A549 treated with DMSO at 1 μM for 4 hours (cell line): ENCODE data around the gene ZNF513. TPM values are rescaled to one million over a fixed set of nuclear protein-coding genes. Genes with fewer than 3 reads are reported as not detected.

ENCODE experiments used
- total RNA-seq: library from RNA; stranded (reverse); fragments of 200-300 nt; extraction: Qiagen RNA extraction; gene quantifications from 5 replicates; pipeline ENCODE4 v1.2.3, GENCODE V29; 2022; ENCODE audit warnings: low read depth

Gene ZNF513, protein sequence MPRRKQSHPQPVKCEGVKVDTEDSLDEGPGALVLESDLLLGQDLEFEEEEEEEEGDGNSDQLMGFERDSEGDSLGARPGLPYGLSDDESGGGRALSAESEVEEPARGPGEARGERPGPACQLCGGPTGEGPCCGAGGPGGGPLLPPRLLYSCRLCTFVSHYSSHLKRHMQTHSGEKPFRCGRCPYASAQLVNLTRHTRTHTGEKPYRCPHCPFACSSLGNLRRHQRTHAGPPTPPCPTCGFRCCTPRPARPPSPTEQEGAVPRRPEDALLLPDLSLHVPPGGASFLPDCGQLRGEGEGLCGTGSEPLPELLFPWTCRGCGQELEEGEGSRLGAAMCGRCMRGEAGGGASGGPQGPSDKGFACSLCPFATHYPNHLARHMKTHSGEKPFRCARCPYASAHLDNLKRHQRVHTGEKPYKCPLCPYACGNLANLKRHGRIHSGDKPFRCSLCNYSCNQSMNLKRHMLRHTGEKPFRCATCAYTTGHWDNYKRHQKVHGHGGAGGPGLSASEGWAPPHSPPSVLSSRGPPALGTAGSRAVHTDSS
- 11.6 to 14.4 TPM (median 13.7 TPM) in 5 replicates for total RNA-seq

DNA sequence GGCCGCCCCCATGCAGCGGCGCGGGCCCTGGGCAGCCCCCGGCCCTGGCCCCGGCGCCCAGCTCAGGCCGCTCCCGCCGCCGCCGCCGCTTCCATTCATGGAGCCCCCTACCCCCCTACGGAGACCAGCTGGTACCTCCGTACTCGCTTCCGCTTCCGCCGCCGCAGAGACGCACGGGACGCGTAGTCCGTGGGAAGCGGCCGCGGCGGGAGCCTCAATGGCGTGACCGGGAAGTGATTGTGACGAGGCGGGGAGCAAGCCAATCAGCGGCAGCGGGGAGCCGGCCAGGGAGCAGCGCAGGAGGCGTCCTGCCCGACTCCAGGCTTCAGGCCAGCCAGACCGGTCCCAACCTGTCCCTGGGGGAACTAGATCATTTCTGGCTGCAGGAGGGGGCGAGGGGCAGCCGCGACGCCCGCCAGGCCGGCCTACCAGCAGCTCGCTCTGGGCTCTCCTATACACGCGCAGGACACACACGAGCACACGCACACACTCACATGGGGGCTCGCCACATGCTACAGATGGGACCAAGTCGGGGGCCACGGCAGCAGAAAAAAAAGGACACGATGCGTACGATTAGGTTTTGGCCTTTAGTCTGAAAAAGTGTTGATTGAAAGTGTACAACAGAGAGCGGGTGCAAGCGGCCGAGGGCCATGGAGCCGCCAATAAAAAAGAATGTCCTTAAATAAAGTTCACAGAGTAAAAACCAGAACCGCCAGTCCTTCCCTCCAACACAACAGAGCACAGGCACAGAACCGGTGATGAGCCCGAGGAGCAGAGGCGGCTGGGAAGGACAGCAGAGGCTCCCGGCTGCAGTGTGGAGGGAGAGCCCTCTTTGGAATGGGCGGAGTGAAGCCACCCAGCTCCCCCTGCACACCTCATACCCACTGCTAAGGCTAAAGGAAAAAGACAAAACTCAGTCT, at the start of gene ZNF513:
Gene ZNF513, minus strand, starts transcription at position 109 of the 920 bp plus-strand sequence. CDS start 208 bp downstream, outside the sequence.

DNA sequence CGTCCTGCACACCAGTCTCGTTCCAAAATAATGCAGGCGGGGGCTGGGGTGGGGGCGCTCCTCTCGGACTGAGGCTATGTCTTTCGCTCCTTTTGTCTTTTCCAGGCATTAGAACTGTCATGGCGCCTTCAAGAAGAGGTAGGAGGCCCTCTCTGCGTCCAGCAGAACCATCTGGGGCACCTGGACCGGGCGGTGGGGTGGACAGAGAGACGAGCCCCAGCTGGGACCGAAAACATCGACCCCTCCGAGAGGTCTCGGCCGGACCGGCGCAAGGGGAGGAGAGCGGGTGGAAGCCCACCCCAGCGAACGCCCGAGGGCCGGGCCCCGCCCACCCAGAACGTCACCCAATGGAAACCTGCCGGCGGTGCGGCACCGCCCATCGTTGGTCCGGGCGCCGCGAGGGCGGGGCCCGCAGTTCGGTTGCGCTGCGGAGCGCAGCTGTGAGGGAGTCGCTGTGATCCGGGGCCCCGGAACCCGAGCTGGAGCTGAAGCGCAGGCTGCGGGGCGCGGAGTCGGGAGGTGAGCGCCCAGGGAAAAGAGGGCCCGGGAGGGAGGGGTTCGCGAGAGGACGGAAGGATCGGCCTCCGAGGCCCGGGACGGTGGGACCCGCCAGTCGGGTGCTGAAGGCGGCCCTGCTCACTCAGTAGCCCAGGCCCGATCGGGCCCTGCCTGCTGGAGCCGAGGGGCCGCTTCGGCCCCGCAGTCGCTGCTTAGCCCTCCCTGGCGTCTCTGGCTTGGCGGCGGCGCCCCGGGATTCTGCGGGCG, 47.9 kb upstream of the ZNF513 start, which contains the start of gene NRBP1:
Gene NRBP1, plus strand, starts transcription at position 419 of the 765 bp plus-strand sequence. CDS start 4,643 bp downstream, outside the sequence.

DNA sequence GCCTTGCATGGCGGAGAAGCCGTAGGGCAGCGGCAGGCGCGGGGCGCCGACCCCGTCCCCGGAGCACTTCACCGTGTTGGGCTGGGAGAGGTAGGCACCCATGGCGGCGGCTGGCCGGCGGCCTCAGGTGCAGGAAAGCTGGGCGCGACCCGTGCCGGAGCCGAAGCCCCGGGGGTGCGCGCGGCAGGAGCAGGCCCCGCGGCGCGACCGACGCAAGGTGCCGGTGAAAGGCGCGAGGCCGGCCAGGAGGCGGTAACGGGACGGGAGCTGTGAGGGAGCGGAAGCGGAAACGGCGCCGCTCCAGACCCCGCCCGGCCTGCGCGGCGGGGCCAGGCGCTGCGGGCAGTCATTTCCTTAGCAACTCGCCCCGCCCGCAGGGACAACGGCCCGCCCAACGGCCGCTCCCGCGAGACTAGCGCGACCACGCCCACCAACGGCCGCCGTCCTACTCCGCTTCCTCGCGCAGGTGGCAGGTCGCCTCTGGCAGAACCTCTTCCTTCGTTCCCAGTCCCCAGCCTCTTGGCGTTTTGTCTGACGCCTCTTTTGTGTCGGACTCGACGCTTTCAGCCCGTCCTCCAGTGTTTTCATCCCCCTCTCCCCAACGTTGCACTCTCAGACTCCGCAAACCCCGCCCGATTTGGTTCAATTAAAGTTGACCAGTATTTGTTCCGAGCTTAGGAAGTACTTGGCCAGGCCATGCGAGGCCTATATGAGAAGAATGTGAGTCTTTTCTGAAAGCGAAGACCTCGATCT, 29.0 kb upstream of the ZNF513 start, which contains the start of gene PPM1G:
Gene PPM1G, minus strand, starts transcription at position 271 of the 753 bp plus-strand sequence. Its CDS starts 169 bp downstream, at position 102.

DNA sequence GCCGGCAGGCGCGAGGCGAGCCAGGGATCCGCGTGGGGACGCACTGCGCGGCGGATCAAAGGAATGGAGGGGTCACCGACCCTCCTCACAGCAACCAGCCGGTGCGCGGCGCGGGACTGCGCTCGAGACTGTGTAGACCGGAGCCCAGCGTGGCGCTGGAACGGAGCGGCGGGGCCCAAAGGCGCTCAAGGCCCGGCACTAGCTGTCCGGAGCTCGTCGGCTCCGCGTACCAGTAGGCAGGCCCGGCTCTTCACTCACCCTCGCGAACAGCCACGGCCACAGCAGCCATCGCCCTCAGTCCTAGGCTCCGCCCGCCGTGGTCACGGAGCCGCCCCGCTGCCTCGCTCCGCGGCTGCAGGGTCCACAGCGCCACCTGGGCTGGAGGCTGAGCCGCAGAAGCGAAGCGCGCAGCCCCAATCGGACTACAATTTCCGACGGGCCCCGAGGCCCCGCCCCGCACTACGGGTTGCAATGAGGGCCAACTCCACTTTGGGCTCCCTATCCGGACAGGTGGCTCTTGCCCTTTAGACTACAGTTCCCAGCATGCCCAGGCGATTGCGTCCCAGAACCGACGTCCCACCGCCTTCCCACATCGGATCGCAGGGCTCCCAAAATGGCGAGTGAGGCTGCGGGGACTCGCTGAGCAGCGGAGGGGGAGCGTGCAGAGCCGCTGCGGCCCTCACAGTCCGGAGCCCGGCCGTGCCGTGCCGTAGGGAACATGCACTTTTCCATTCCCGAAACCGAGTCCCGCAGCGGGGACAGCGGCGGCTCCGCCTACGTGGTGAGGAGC, 10.3 kb downstream of the ZNF513 start, which contains the start of the genes EIF2B4 and SNX17:
Gene EIF2B4, minus strand, starts transcription at position 313 of the 790 bp plus-strand sequence. Its CDS starts 24 bp downstream, at position 289.
Gene SNX17, plus strand, starts transcription at position 591 of the 790 bp plus-strand sequence. Its CDS starts 128 bp downstream, at position 719.

DNA sequence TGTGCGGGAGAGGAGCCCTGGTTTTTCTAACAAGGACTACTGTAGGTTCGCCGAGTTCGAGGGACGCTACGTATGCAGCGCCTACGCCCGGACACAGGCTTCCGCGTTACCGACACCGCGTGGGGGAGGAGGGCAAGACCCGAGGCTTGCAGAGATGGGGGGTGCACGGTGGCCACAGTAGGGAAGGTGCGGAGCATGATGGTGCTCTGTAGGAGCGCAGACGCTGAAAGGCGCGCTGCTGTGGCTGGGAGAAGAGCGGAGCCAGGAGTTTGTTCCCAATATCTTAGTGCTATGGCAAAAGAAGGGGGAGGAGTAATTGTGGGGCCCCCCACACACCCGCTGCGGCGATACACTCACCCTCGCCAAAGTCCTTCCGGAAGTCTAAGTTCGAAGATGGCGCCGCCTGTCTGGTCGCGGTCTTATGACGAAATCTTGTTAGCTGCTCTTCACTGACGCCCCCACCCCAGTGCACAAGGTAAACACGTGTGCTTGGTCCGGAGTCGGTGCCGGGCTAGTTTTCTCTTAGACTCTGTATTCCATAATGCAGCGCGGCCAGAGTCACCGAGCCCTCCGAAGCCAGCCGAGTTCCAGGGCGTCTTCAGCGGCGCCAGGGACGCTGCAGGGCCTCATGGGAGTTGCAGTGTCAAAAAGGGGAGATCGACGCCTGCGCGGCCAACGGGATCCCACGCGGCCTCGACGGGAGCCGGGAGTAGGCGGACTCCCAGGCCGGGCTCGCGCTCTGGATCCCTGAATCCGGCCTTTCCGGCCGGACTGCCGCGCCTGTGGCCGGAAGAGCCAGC, 24.0 kb downstream of the ZNF513 start, which contains the start of gene GTF3C2:
Gene GTF3C2, minus strand, starts transcription at position 383 of the 800 bp plus-strand sequence. CDS start 13,210 bp downstream, outside the sequence.

Other genes with a start within 250 kb of the ZNF513 start
- gene PREB, start 246.1 kb downstream of the ZNF513 start, total RNA-seq: 46.9 to 72.9 TPM (median 65.1 TPM) in 5 replicates
- gene PRR30, start 241.3 kb downstream of the ZNF513 start, total RNA-seq: not detected in 5 replicates
- gene TCF23, start 231.7 kb downstream of the ZNF513 start, total RNA-seq: not detected in 5 replicates
- 209 to 221 TPM (median 218 TPM) in 5 replicates for gene ATRAID, start 168.7 kb downstream of the ZNF513 start, total RNA-seq
- 69.7 to 82.2 TPM (median 72.3 TPM) in 5 replicates for gene SLC5A6, start 168.5 kb downstream of the ZNF513 start, total RNA-seq
- 55.3 to 75.8 TPM (median 62.5 TPM) in 5 replicates for gene CAD, start 163.4 kb downstream of the ZNF513 start, total RNA-seq
- gene SLC30A3, start 117.7 kb downstream of the ZNF513 start, total RNA-seq: 3.2 to 4.9 TPM (median 3.7 TPM) in 5 replicates
- not detected in 5 replicates for gene DNAJC5G, start 105.3 kb downstream of the ZNF513 start, total RNA-seq
- 0.33 to 0.73 TPM (median 0.46 TPM) in 5 replicates for gene TRIM54, start 98.3 kb downstream of the ZNF513 start, total RNA-seq
- 0.55 to 2.6 TPM (median 1.8 TPM) in 5 replicates for gene UCN, start 72.3 kb downstream of the ZNF513 start, total RNA-seq
- gene MPV17, start 57.6 kb downstream of the ZNF513 start, total RNA-seq: 81.3 to 103 TPM (median 91.7 TPM) in 5 replicates
- 62.4 to 67.5 TPM (median 64.5 TPM) in 5 replicates for gene GTF3C2, start 24.0 kb downstream of the ZNF513 start, total RNA-seq
- gene EIF2B4, start 10.4 kb downstream of the ZNF513 start, total RNA-seq: 47.8 to 65.5 TPM (median 62.2 TPM) in 5 replicates
- 140 to 146 TPM (median 141 TPM) in 5 replicates for gene SNX17, start 10.1 kb downstream of the ZNF513 start, total RNA-seq
- gene PPM1G, start 28.9 kb upstream of the ZNF513 start, total RNA-seq: 162 to 187 TPM (median 174 TPM) in 5 replicates
- gene NRBP1, start 47.9 kb upstream of the ZNF513 start, total RNA-seq: 125 to 146 TPM (median 134 TPM) in 5 replicates
- 0.43 to 1.4 TPM (median 0.75 TPM) in 5 replicates for gene KRTCAP3, start 61.6 kb upstream of the ZNF513 start, total RNA-seq
- gene IFT172, start 109.0 kb upstream of the ZNF513 start, total RNA-seq: 7.4 to 13.1 TPM (median 9.8 TPM) in 5 replicates
- 3.3 to 5.0 TPM (median 4.2 TPM) in 5 replicates for gene FNDC4, start 114.5 kb upstream of the ZNF513 start, total RNA-seq
- 0.13 to 0.62 TPM (median 0.27 TPM) in 5 replicates for gene GCKR, start 116.1 kb upstream of the ZNF513 start, total RNA-seq
- gene ZNF512, start 202.3 kb upstream of the ZNF513 start, total RNA-seq: 13.6 to 19.8 TPM (median 18.9 TPM) in 5 replicates
- gene CCDC121, start 248.3 kb upstream of the ZNF513 start, total RNA-seq: 2.8 to 4.1 TPM (median 3.6 TPM) in 5 replicates
- 57.5 to 64.5 TPM (median 60.4 TPM) in 5 replicates for gene GPN1, start 248.3 kb upstream of the ZNF513 start, total RNA-seq